SK-N-SH treated with all-trans-retinoic acid at 6 μM for 48 hours (cell line): Measurements from ENCODE around the gene PPA2.

Experiments used
- ATAC-seq: fragments of 200-7000 bp; cut with Tn5 transposase; 3 replicates; pipeline ENCODE4 v1.9.1; 2020; ENCODE audit warnings: mild to moderate bottlenecking, moderate library complexity
- ARNTL ChIP-seq: fragments of 450-650 bp; formaldehyde crosslinking; IDR thresholded peaks from 2 replicates; pipeline ENCODE4 v1.5.0; 2020; ENCODE audit warnings: low read depth, mild to moderate bottlenecking, moderate library complexity, borderline replicate concordance
- BACH2 ChIP-seq: fragments of 250-450 bp; sonication (Bioruptor Pico); IDR thresholded peaks from 2 replicates; pipeline ENCODE4 v1.9.0; 2021; ENCODE audit warnings: mild to moderate bottlenecking, borderline replicate concordance
- CSDC2 ChIP-seq: fragments of 250-450 bp; sonication (Bioruptor Pico); IDR thresholded peaks from 2 replicates; pipeline ENCODE4 v1.5.0; 2020; ENCODE audit warnings: mild to moderate bottlenecking, moderate library complexity
- ESRRG ChIP-seq: fragments of 250-450 bp; sonication (Bioruptor Pico); IDR thresholded peaks from 2 replicates; pipeline ENCODE4 v1.6.1; 2021; ENCODE audit warnings: mild to moderate bottlenecking
- GLIS3 ChIP-seq: fragments of 250-450 bp; sonication (Bioruptor Pico); IDR thresholded peaks from 2 replicates; pipeline ENCODE4 v1.5.0; 2020; ENCODE audit warnings: mild to moderate bottlenecking, moderate library complexity
- ISL1 ChIP-seq: fragments of 250-450 bp; sonication (Bioruptor Pico); IDR thresholded peaks from 2 replicates; pipeline ENCODE4 v2.1.2; 2022; ENCODE audit warnings: mild to moderate bottlenecking, moderate library complexity
- PATZ1 ChIP-seq: fragments of 250-450 bp; sonication (Bioruptor Pico); IDR thresholded peaks from 2 replicates; pipeline ENCODE4 v1.8.0; 2020; ENCODE audit warnings: mild to moderate bottlenecking, moderate library complexity, borderline replicate concordance
- RARB ChIP-seq: fragments of 250-450 bp; sonication (Bioruptor Pico); IDR thresholded peaks from 2 replicates; pipeline ENCODE4 v1.8.0; 2021; ENCODE audit warnings: mild to moderate bottlenecking, moderate library complexity
- SNAI2 ChIP-seq: fragments of 250-450 bp; sonication (Bioruptor Pico); IDR thresholded peaks from 2 replicates; pipeline ENCODE4 v1.5.0; 2020; ENCODE audit warnings: mild to moderate bottlenecking, moderate library complexity
- TCF4 ChIP-seq: fragments of 250-450 bp; sonication (Bioruptor Pico); IDR thresholded peaks from 2 replicates; pipeline ENCODE4 v1.8.0; 2021; ENCODE audit warnings: mild to moderate bottlenecking, moderate library complexity, borderline replicate concordance
- TOX ChIP-seq: fragments of 250-450 bp; sonication (Bioruptor Pico); IDR thresholded peaks from 2 replicates; pipeline ENCODE4 v1.8.0; 2021; ENCODE audit warnings: mild to moderate bottlenecking, moderate library complexity, borderline replicate concordance
- TSHZ2 ChIP-seq: fragments of 250-450 bp; sonication (Bioruptor Pico); IDR thresholded peaks from 2 replicates; pipeline ENCODE4 v1.5.0; 2020; ENCODE audit warnings: mild to moderate bottlenecking, moderate library complexity
- ZC3H10 ChIP-seq: fragments of 250-450 bp; sonication (Bioruptor Pico); IDR thresholded peaks from 2 replicates; pipeline ENCODE4 v1.5.1; 2021; ENCODE audit warnings: mild to moderate bottlenecking, moderate library complexity
- ZFP3 ChIP-seq: fragments of 250-450 bp; sonication (Bioruptor Pico); IDR thresholded peaks from 2 replicates; pipeline ENCODE4 v1.5.0; 2020; ENCODE audit warnings: mild to moderate bottlenecking, moderate library complexity
- ZFP30 ChIP-seq: fragments of 450-650 bp; formaldehyde crosslinking; IDR thresholded peaks from 2 replicates; pipeline ENCODE4 v1.5.0; 2022; ENCODE audit warnings: mild to moderate bottlenecking, moderate library complexity
- ZNF565 ChIP-seq: fragments of 450-650 bp; formaldehyde crosslinking; conservative IDR thresholded peaks from 2 replicates; pipeline ENCODE4 v1.5.0; 2020; ENCODE audit warnings: low read depth, mild to moderate bottlenecking, moderate library complexity
- ZNF70 ChIP-seq: fragments of 450-650 bp; formaldehyde crosslinking; IDR thresholded peaks from 2 replicates; pipeline ENCODE4 v1.5.0; 2020; ENCODE audit warnings: mild to moderate bottlenecking, moderate library complexity
- ZNF8 ChIP-seq: fragments of 450-650 bp; formaldehyde crosslinking; IDR thresholded peaks from 2 replicates; pipeline ENCODE4 v1.5.0; 2020; ENCODE audit warnings: mild to moderate bottlenecking, moderate library complexity
- TF ChIP-seq, protein P1 (sequence below): fragments of 250-450 bp; sonication (Bioruptor Pico); IDR thresholded peaks from 2 replicates; pipeline ENCODE4 v1.5.1; 2020; ENCODE audit warnings: low read depth, mild to moderate bottlenecking, moderate library complexity
- TF ChIP-seq, protein P2 (sequence below): fragments of 250-450 bp; sonication (Bioruptor Pico); IDR thresholded peaks from 2 replicates; pipeline ENCODE4 v1.8.0; 2021; ENCODE audit warnings: low read depth, mild to moderate bottlenecking, moderate library complexity, borderline replicate concordance
- TF ChIP-seq, protein P3 (sequence below): fragments of 250-450 bp; sonication (Bioruptor Pico); IDR thresholded peaks from 2 replicates; pipeline ENCODE4 v1.5.1; 2021; ENCODE audit warnings: mild to moderate bottlenecking, moderate library complexity

The PPA2 gene

DNA sequence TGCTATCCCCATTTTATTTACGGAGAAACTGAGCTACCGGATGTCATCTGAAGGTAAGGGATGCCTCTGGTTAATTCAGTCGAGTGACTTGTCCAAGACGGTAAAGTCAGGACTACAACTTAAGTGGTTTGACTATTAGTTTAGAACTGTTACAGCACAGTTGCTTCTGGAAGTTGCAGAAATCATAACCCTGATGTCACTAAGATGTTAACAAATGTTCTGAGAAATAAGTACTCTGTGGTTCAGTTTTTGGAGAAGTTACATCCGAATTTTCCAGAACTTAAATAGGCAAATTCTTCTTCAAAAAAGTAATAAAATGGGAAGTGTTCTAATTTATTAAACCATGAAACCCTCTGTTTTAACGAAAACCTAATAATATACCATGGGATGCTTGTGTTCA is 3.1 kb downstream of the PPA2 start:
- no peak for ATAC-seq
- TF ChIP-seq GLIS3 (CRISPR knock-in tag) (no peak), ZFP30 (CRISPR knock-in tag) (no peak), ZNF8 (no peak), ARNTL (CRISPR knock-in tag) (no peak), TOX (CRISPR knock-in tag) (no peak), ZNF70 (CRISPR knock-in tag) (no peak), ZC3H10 (CRISPR knock-in tag) (no peak), PATZ1 (CRISPR knock-in tag) (no peak), CSDC2 (CRISPR knock-in tag) (no peak), ESRRG (CRISPR knock-in tag) (no peak), ISL1 (no peak), ZNF565 (CRISPR knock-in tag) (no peak), BACH2 (CRISPR knock-in tag) (no peak), TSHZ2 (CRISPR knock-in tag) (no peak), SNAI2 (no peak), TCF4 (no peak), RARB (no peak)
- TF ChIP-seq, protein P1, sequence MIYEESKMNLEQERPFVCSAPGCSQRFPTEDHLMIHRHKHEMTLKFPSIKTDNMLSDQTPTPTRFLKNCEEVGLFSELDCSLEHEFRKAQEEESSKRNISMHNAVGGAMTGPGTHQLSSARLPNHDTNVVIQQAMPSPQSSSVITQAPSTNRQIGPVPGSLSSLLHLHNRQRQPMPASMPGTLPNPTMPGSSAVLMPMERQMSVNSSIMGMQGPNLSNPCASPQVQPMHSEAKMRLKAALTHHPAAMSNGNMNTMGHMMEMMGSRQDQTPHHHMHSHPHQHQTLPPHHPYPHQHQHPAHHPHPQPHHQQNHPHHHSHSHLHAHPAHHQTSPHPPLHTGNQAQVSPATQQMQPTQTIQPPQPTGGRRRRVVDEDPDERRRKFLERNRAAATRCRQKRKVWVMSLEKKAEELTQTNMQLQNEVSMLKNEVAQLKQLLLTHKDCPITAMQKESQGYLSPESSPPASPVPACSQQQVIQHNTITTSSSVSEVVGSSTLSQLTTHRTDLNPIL: no peak
- TF ChIP-seq, protein P2, sequence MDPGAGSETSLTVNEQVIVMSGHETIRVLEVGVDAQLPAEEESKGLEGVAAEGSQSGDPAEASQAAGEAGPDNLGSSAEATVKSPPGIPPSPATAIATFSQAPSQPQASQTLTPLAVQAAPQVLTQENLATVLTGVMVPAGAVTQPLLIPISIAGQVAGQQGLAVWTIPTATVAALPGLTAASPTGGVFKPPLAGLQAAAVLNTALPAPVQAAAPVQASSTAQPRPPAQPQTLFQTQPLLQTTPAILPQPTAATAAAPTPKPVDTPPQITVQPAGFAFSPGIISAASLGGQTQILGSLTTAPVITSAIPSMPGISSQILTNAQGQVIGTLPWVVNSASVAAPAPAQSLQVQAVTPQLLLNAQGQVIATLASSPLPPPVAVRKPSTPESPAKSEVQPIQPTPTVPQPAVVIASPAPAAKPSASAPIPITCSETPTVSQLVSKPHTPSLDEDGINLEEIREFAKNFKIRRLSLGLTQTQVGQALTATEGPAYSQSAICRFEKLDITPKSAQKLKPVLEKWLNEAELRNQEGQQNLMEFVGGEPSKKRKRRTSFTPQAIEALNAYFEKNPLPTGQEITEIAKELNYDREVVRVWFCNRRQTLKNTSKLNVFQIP (CRISPR knock-in tag): no peak
- TF ChIP-seq, protein P3, sequence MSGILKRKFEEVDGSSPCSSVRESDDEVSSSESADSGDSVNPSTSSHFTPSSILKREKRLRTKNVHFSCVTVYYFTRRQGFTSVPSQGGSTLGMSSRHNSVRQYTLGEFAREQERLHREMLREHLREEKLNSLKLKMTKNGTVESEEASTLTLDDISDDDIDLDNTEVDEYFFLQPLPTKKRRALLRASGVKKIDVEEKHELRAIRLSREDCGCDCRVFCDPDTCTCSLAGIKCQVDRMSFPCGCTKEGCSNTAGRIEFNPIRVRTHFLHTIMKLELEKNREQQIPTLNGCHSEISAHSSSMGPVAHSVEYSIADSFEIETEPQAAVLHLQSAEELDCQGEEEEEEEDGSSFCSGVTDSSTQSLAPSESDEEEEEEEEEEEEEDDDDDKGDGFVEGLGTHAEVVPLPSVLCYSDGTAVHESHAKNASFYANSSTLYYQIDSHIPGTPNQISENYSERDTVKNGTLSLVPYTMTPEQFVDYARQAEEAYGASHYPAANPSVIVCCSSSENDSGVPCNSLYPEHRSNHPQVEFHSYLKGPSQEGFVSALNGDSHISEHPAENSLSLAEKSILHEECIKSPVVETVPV (CRISPR knock-in tag): no peak

GRCh38 chr4:105469736-105470135 is 4.1 kb downstream of the PPA2 start:
- TF ChIP-seq, protein P2 (CRISPR knock-in tag): no peak
- TF ChIP-seq ZNF8 (no peak), ZFP30 (CRISPR knock-in tag) (no peak), BACH2 (CRISPR knock-in tag) (no peak), ZNF70 (CRISPR knock-in tag) (no peak), ZFP3 (CRISPR knock-in tag) (no peak), CSDC2 (CRISPR knock-in tag) (no peak), ESRRG (CRISPR knock-in tag) (no peak)
- ATAC-seq: no peak
